GM12874 (cell line): ENCODE results near the gene DMTF1.

Source experiments
- TF ChIP-seq, protein P1 (sequence below): IDR thresholded peaks from 2 replicates; pipeline ENCODE4 v1.5.1; 2011; ENCODE audit warnings: low read depth, mild to moderate bottlenecking, control low read depth, low read length, moderate library complexity; ENCODE audit not compliant: insufficient read depth

Gene DMTF1

DNA sequence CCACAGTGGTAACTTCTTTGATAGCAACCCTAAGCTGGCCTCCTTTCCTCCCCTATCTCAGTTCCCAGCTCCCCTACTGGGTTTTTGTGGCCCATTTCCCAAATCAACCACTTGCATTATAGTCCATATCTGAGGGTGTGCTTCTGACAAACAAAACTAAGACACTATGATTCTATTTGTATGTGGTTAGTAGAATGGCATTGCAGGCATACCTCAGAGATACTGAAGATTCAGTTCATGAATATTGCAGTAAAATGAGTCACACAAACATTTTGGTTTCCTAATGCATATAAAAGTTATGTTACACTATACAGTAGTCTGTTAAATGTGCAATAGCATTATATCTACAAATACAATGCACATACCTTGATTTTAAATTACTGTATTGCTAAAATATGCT, 82.7 kb downstream of the DMTF1 start:
- TF ChIP-seq, protein P1, sequence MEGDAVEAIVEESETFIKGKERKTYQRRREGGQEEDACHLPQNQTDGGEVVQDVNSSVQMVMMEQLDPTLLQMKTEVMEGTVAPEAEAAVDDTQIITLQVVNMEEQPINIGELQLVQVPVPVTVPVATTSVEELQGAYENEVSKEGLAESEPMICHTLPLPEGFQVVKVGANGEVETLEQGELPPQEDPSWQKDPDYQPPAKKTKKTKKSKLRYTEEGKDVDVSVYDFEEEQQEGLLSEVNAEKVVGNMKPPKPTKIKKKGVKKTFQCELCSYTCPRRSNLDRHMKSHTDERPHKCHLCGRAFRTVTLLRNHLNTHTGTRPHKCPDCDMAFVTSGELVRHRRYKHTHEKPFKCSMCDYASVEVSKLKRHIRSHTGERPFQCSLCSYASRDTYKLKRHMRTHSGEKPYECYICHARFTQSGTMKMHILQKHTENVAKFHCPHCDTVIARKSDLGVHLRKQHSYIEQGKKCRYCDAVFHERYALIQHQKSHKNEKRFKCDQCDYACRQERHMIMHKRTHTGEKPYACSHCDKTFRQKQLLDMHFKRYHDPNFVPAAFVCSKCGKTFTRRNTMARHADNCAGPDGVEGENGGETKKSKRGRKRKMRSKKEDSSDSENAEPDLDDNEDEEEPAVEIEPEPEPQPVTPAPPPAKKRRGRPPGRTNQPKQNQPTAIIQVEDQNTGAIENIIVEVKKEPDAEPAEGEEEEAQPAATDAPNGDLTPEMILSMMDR = no peak
